Tibial artery (tissue), 4 donors: Measurements from ENCODE around the gene PPP1R3E.
A peak's percentile ranks its signal among the peaks of the same experiment; 100 is the strongest.

Experiments
- DNase-seq, 2 donors: peaks; one replicate each; pipeline ENCODE4 v3.0.0-alpha.2; 2019
- H3K27ac ChIP-seq, 2 donors: fragments of 200-600 bp; sonication (generic) in 1 of 2; 1 replicate in 1 of 2; 2 replicates in 1 of 2; pipeline ENCODE4 v1.5.1; 2018 to 2019; ENCODE audit warnings: mild to moderate bottlenecking in 1 of 2
- H3K27me3 ChIP-seq, 2 donors: fragments of 200-600 bp; sonication (generic) in 1 of 2; one replicate each; pipeline versions ENCODE4 v1.5.1 to v1.6.0; 2016 to 2019
- H3K36me3 ChIP-seq, 3 donors: fragments of 200-600 bp; sonication (generic) in 2 of 3; one replicate each; pipeline ENCODE4 v1.5.1; 2016 to 2019; ENCODE audit warnings: mild to moderate bottlenecking in 2 of 3
- H3K4me1 ChIP-seq, 4 donors: fragments of 200-600 bp; sonication (generic) in 2 of 4; 1 replicate in 3 of 4; 2 replicates in 1 of 4; pipeline ENCODE4 v1.5.1; 2016 to 2019
- H3K4me3 ChIP-seq, 2 donors: fragments of 200-600 bp; sonication (generic) in 1 of 2; 1 replicate in 1 of 2; 2 replicates in 1 of 2; pipeline ENCODE4 v1.5.1; 2018 to 2019; ENCODE audit warnings: mild to moderate bottlenecking in 2 of 2
- H3K9me3 ChIP-seq, 3 donors: fragments of 200-600 bp; sonication (generic) in 1 of 3; one replicate each; pipeline ENCODE4 v1.5.1; 2016 to 2019
- CTCF ChIP-seq, 2 experiments: fragments of 200-600 bp in 1 of 2; fragments of 450-650 bp in 1 of 2; IDR thresholded peaks; one replicate each; pipeline ENCODE4 v1.5.1; 2017 to 2019; ENCODE audit warnings: antibody characterized with exemption in 2 of 2, mild to moderate bottlenecking in 1 of 2, moderate library complexity in 1 of 2
- intact Hi-C: fragments of 100-400 bp; cut with DNase I; formaldehyde crosslinking; loops from one replicate; pipeline ENCODE4 v1.15.0; 2023; ENCODE audit warnings: low total_unique reads

Gene PPP1R3E

DNA sequence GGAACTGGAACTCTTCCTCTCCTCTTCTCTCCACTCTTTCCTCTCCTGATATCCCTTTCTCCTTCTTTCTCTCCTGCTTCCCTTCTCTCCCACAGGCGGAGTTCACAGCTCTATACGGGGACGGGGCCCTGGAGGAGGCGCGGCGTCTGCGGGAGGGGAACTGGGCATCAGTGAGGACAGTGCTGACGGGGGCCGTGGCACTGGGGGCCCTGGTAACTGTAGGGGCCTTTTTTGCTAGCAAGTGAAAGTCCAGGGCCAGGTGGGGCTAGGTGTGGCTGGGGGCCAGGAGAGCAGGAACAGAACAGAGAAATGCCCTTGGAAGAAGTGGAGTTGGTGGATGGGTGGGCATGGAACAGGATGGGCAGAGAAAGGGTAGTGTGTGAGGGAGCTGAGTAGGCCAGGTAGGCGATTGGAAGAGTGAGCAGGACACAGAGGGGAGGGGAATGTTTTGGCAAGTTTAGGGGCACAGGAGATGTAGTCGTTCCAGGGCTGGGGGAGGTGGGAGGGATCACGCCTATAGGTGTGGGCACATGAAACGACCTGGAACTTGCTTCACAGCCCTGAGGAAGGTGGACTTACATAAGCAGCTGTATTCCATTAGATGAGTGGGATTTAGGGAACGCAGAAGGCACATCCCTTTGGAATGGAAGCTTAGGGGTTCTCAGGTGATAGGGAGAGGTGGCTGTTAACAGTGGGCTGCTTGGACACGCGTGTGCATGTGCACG is 6.2 kb upstream of the PPP1R3E start:
- TF ChIP-seq CTCF (IDR thresholded peaks at IDR 0.05), result no peak
- Histone ChIP-seq H3K4me1 (peaks cover 0 to 48% (median 38%) of the 10 kb centered on the region in 4 donors), H3K36me3 (peaks cover 0 to 30% (median 25%) of the 10 kb centered on the region in 3 donors), H3K9me3 (no peaks in the 10 kb centered on the region), H3K27me3 (no peaks in the 10 kb centered on the region), H3K27ac (no peak overlapping the region), H3K4me3 (peak overlapping the region in 1 of 2 donors; percentile 86)
- no peak for DNase-seq
- intact Hi-C loops, result no loop called here

GRCh38 chr14:23307687-23308644 is 5.3 kb upstream of the PPP1R3E start:
- H3K9me3 ChIP-seq, result no peaks in the 10 kb centered on the region
- intact Hi-C loops, result no loop called here
- peaks cover 0 to 48% (median 40%) of the 10 kb centered on the region in 4 donors for H3K4me1 ChIP-seq
- no peaks in the 10 kb centered on the region for H3K27me3 ChIP-seq
- H3K36me3 ChIP-seq, result peaks cover 0 to 30% (median 25%) of the 10 kb centered on the region in 3 donors
- TF ChIP-seq CTCF (IDR thresholded peaks at IDR 0.05), result no peak
- peak overlapping the region; percentile 79 to 92 for H3K27ac ChIP-seq
- no peak for DNase-seq
- peak overlapping the region; percentile 70 to 86 for H3K4me3 ChIP-seq

GRCh38 chr14:23307146-23307530 is 4.5 kb upstream of the PPP1R3E start:
- DNase-seq, result no peak
- intact Hi-C loops, result no loop called here
- Histone ChIP-seq H3K27me3 (no peaks in the 10 kb centered on the region), H3K27ac (peak overlapping the region; percentile 79 to 92), H3K4me1 (peaks cover 0 to 49% (median 41%) of the 10 kb centered on the region in 4 donors), H3K4me3 (peak overlapping the region; percentile 70 to 86), H3K36me3 (peaks cover 0 to 30% (median 25%) of the 10 kb centered on the region in 3 donors), H3K9me3 (no peaks in the 10 kb centered on the region)
- TF ChIP-seq CTCF (IDR thresholded peaks at IDR 0.05), result no peak

GRCh38 chr14:23306412-23307145 is 3.9 kb upstream of the PPP1R3E start, which contains the start of gene BCL2L2:
TSS of gene BCL2L2 (plus strand) at chr14:23306833. CDS start at chr14:23307768, 935 bp downstream.
- Histone ChIP-seq H3K9me3 (no peaks in the 10 kb centered on the region), H3K36me3 (peaks cover 0 to 30% (median 25%) of the 10 kb centered on the region in 3 donors), H3K4me1 (peaks cover 0 to 49% (median 41%) of the 10 kb centered on the region in 4 donors), H3K4me3 (peak within 1 kb of the TSS; percentile 70 to 86), H3K27me3 (no peaks in the 10 kb centered on the region), H3K27ac (peak within 1 kb of the TSS; percentile 79 to 92)
- no peak for TF ChIP-seq CTCF (IDR thresholded peaks at IDR 0.05)
- intact Hi-C loops, result no loop called here
- peak; percentile 95 to 97 for DNase-seq

DNA sequence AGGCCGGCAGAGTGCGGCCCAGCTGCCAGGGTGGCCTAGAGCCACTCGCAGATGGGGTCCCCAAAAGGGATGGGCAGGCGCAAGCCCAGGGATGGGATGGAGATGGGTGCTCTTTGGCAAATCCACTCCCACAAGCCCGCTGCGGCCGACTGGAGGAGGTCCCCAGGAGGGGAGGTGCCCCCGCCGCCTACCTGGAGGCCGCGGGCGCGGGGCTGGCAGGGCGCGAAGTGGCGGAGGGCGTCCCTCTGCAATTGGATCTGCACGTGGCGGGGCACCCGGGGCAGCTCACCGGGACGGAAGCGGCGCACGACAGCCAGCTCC is 730 bp downstream of the PPP1R3E start:
- Histone ChIP-seq H3K4me3 (peak overlapping the region; percentile 71 to 85), H3K27me3 (no peaks in the 10 kb centered on the region), H3K4me1 (peaks cover 0 to 35% (median 23%) of the 10 kb centered on the region in 4 donors), H3K9me3 (no peaks in the 10 kb centered on the region), H3K27ac (peak overlapping the region; percentile 94 to 96), H3K36me3 (peaks cover 0 to 9% (median 0%) of the 10 kb centered on the region in 3 donors)
- no peak for DNase-seq
- intact Hi-C loops, result no loop called here
- no peak for TF ChIP-seq CTCF (IDR thresholded peaks at IDR 0.05)
